Smooth muscle cell (in vitro differentiated cells): ENCODE results near the gene PCDHGB3. TPM values are rescaled to one million over a fixed set of nuclear protein-coding genes. Genes with fewer than 3 reads are reported as not detected.

Experiments used
- DNase-seq: peaks from one replicate; lab custom pipeline; 2025; ENCODE audit not compliant: unreplicated experiment; lab: John Stamatoyannopoulos, UW
- H2AFZ ChIP-seq: fragments of 200-600 bp; sonication (generic); 2 replicates; pipeline ENCODE4 v1.6.0; 2016; ENCODE audit warnings: antibody characterized with exemption, low read depth, mild to moderate bottlenecking
- H3F3A ChIP-seq: fragments of 200-600 bp; sonication (generic); 2 replicates; pipeline ENCODE4 v1.6.0; 2017; ENCODE audit warnings: antibody characterized with exemption, low read depth
- H3K27ac ChIP-seq: fragments of 200-600 bp; sonication (generic); 2 replicates; pipeline ENCODE4 v1.5.1; 2016; ENCODE audit warnings: low read depth, mild to moderate bottlenecking
- H3K27me3 ChIP-seq: fragments of 200-600 bp; sonication (generic); 2 replicates; pipeline ENCODE4 v1.6.1; 2016; ENCODE audit warnings: low read depth, mild to moderate bottlenecking
- H3K36me3 ChIP-seq: fragments of 200-600 bp; sonication (generic); 2 replicates; pipeline ENCODE4 v1.5.1; 2016; ENCODE audit warnings: low read depth
- H3K4me1 ChIP-seq: fragments of 200-600 bp; sonication (generic); 2 replicates; pipeline ENCODE4 v1.5.1; 2016; ENCODE audit warnings: low read depth
- H3K4me2 ChIP-seq: fragments of 200-600 bp; sonication (generic); 2 replicates; pipeline ENCODE4 v1.6.0; 2016; ENCODE audit warnings: mild to moderate bottlenecking
- H3K4me3 ChIP-seq: fragments of 200-600 bp; sonication (generic); 2 replicates; pipeline ENCODE4 v1.5.1; 2016; ENCODE audit warnings: mild to moderate bottlenecking
- H3K79me2 ChIP-seq: fragments of 200-600 bp; sonication (generic); 2 replicates; pipeline ENCODE4 v1.6.0; 2016; ENCODE audit warnings: low read depth, mild to moderate bottlenecking
- H3K9ac ChIP-seq: fragments of 200-600 bp; sonication (generic); 2 replicates; pipeline ENCODE4 v1.6.0; 2016; ENCODE audit warnings: low read depth
- H3K9me3 ChIP-seq: fragments of 200-600 bp; sonication (generic); replicated peaks from 2 replicates; pipeline ENCODE4 v1.5.1; 2016; ENCODE audit warnings: low read depth
- H4K20me1 ChIP-seq: fragments of 200-600 bp; sonication (generic); 2 replicates; pipeline ENCODE4 v1.6.0; 2016; ENCODE audit warnings: low read depth
- WGBS: methylation state at CpG from one replicate; pipeline ENCODE4 v1.1.7; 2016; ENCODE audit warnings: low lambda C conversion rate; 5-methylcytosine and 5-hydroxymethylcytosine counted together
- polyA plus RNA-seq: library from polyadenylated mRNA; unstranded; fragments of >200 nt; fragmentation: Nextera tagmentation; extraction: Ambion mirVana; gene quantifications from 2 replicates; pipeline ENCODE4 v1.2.1, GENCODE V29; 2016
- total RNA-seq: library from RNA; depleted of rRNA; stranded (reverse); fragments of >200 nt; gene quantifications from 2 replicates; pipeline ENCODE4 v1.2.3, GENCODE V29; 2014
- TF ChIP-seq, protein P1 (sequence below): fragments of 200-600 bp; sonication (generic); IDR thresholded peaks from 2 replicates; pipeline ENCODE4 v1.5.1; 2017; ENCODE audit warnings: borderline replicate concordance, mild to moderate bottlenecking, antibody characterized with exemption; ENCODE audit not compliant: insufficient read depth, poor library complexity, severe bottlenecking

The PCDHGB3 gene
- total and polyA plus RNA-seq, 2 experiments from 2014 or later = not detected

GRCh38 chr5:141360685-141361084 is 9.4 kb upstream of the PCDHGB3 start:
- Histone ChIP-seq H4K20me1 (no peaks in the 10 kb centered on the region), H3F3A (no peaks in the 10 kb centered on the region), H3K4me2 (no peak overlapping the region), H3K9me3 (peaks cover 6% of the 10 kb centered on the region), H3K4me1 (no peaks in the 10 kb centered on the region), H3K27ac (no peak overlapping the region), H3K9ac (no peak overlapping the region), H3K79me2 (no peaks in the 10 kb centered on the region), H3K36me3 (no peaks in the 10 kb centered on the region), H3K4me3 (no peak overlapping the region), H2AFZ (no peak overlapping the region), H3K27me3 (no peaks in the 10 kb centered on the region)
- 95% methylated on average over 15 of the region's 15 CpGs for WGBS
- no peak for DNase-seq
- TF ChIP-seq, protein P1, sequence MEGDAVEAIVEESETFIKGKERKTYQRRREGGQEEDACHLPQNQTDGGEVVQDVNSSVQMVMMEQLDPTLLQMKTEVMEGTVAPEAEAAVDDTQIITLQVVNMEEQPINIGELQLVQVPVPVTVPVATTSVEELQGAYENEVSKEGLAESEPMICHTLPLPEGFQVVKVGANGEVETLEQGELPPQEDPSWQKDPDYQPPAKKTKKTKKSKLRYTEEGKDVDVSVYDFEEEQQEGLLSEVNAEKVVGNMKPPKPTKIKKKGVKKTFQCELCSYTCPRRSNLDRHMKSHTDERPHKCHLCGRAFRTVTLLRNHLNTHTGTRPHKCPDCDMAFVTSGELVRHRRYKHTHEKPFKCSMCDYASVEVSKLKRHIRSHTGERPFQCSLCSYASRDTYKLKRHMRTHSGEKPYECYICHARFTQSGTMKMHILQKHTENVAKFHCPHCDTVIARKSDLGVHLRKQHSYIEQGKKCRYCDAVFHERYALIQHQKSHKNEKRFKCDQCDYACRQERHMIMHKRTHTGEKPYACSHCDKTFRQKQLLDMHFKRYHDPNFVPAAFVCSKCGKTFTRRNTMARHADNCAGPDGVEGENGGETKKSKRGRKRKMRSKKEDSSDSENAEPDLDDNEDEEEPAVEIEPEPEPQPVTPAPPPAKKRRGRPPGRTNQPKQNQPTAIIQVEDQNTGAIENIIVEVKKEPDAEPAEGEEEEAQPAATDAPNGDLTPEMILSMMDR = no peak

DNA sequence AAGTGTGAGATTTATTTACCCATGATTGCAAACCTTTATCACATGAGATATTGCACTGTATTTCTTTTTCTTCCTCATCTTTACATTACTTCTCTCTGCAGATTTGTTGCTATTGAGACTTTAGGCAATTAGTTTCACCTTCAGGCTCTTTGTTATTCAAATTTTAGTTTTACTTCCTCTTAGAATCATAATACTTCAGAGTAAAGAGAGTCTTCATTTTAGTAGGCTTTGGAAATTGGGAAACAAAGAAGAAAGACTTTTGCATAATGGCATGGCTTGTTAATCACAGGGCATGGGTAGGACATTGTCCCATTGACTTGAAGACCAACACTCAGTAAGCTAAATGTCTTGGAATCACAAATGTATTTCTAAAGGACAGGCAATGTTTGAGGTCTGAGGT is 7.3 kb upstream of the PCDHGB3 start:
- Histone ChIP-seq H3K27ac (no peak overlapping the region), H3K4me1 (no peaks in the 10 kb centered on the region), H3K9ac (no peak overlapping the region), H3K79me2 (no peaks in the 10 kb centered on the region), H4K20me1 (no peaks in the 10 kb centered on the region), H3K9me3 (peaks cover 11% of the 10 kb centered on the region), H2AFZ (no peak overlapping the region), H3K27me3 (no peaks in the 10 kb centered on the region), H3F3A (no peaks in the 10 kb centered on the region), H3K36me3 (no peaks in the 10 kb centered on the region), H3K4me3 (no peak overlapping the region), H3K4me2 (no peak overlapping the region)
- TF ChIP-seq, protein P1 = no peak
- DNase-seq = no peak

DNA sequence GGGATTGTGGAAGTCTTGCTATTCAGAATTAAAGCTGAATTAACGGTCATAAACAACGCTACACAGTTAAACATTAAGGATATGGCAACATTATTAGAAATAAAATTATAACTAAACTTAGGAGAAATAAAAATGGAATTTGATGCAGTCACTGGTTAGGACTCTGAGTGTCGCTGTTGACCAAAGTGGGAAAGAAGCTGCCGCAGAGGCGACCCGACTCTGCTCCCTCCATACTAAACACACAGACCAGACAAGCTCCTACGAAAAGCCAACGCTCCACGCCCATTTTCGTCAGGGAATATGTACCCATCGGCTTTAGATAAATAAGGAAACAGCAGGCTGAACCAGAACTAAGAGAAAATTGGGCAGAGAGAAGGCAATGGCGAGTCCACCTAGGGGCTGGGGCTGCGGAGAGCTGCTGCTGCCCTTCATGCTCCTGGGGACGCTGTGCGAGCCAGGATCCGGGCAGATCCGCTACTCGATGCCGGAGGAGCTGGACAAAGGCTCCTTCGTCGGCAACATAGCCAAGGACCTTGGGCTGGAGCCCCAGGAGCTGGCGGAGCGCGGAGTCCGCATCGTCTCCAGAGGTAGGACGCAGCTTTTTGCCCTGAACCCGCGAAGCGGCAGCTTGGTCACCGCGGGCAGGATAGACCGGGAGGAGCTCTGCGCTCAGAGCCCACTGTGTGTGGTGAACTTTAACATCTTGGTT is 5.9 kb upstream of the PCDHGB3 start, which contains the start of gene PCDHGA5:
Gene PCDHGA5 (plus strand): TSS at position 211 of the 709 bp plus-strand sequence. CDS start 169 bp downstream, at position 380.
- H3K27me3 ChIP-seq = no peaks in the 10 kb centered on the region
- no peak within 1 kb of the TSS for H3K9ac ChIP-seq
- no peak within 1 kb of the TSS for H2AFZ ChIP-seq
- no peak for DNase-seq
- no peaks in the 10 kb centered on the region for H4K20me1 ChIP-seq
- no peaks in the 10 kb centered on the region for H3K79me2 ChIP-seq
- H3F3A ChIP-seq = no peaks in the 10 kb centered on the region
- H3K27ac ChIP-seq = no peak within 1 kb of the TSS
- WGBS = 93% methylated on average over 34 of the region's 34 CpGs
- H3K36me3 ChIP-seq = no peaks in the 10 kb centered on the region
- peaks cover 11% of the 10 kb centered on the region for H3K9me3 ChIP-seq
- H3K4me3 ChIP-seq = no peak within 1 kb of the TSS
- no peak within 1 kb of the TSS for H3K4me2 ChIP-seq
- no peaks in the 10 kb centered on the region for H3K4me1 ChIP-seq
- TF ChIP-seq, protein P1 = no peak
